GM19397 (cell line): Measurements from ENCODE around the gene MARCOL.
"Not testable (repeated sequence)": the region's sequence is repeated elsewhere in the genome, so short reads cannot be mapped to it uniquely, and the experiment has no call there.

Source experiments
- ATAC-seq: cut with Tn5 transposase; IDR thresholded peaks from one replicate; pipeline ENCODE4 v1.9.1; 2021; ENCODE audit warnings: mild to moderate bottlenecking, moderate library complexity; ENCODE audit not compliant: unreplicated experiment

MARCOL gene

DNA sequence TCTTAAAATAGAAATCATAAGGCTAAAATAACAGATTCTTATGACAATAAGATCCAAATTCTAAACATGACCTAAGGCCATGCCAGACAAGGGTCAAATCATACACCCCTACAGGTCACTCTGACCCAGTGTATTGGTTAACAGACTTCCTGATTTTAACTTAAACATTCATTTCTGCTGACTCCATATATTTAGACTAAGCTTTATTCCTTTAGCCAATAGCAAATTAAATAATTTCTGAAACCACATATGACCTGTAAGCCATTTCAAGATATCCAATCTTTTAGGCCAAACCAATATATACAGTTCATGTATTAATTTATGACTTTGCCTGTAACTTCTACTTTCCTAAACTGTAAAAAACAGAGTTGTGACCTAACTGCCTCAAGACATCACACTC is 22.9 kb downstream of the MARCOL start:
- no peak for ATAC-seq

- no peak for ATAC-seq
Measured at GRCh38 chr5:148267962-148268361, 29.6 kb downstream of the MARCOL start.

DNA sequence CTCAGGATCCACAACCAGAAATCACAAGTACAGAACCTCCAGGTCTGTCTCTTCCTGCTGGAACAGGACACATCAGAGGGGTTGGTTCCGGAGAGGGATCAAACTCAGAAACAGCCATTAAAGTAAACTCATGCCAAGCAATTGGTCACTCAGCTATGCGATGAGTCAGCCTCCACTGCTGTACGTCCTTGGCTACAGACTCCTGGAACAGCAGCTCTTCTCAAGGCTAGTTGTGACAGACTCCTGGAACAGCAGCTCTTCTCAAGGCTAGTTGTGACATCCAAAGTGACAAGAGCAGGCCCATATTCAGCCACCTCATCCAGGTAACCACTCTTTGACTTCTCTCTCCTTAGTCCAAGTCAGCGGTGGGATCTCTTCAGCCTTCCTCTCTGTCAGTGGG is 30.2 kb downstream of the MARCOL start, which contains the start of gene SPINK13:
Gene SPINK13 (plus strand): TSS at position 229 of the 400 bp plus-strand sequence. CDS start 1,279 bp downstream, outside the sequence.
- ATAC-seq: no peak

DNA sequence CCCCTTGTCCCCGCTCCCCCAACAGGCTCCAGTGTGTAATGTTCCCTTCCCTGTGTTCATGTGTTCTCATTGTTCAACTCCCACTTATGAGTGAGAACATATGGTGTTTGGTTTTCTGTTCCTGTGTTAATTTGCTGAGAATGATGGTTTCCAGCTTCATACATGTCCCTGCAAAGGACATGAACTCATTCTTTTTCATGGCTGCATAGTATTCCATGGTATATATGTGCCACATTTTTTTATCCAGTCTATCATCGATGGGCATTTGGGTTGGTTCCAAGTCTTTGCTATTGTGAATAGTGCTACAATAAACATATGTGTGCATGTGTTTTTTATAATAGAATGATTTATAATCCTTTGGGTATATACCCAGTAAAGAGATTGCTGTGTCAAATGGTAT is 36.8 kb downstream of the MARCOL start:
- not testable (repeated sequence) for ATAC-seq

- not testable (repeated sequence) for ATAC-seq
Measured at GRCh38 chr5:148280893-148281292, 42.6 kb downstream of the MARCOL start.

- ATAC-seq: not testable (repeated sequence)
Measured at GRCh38 chr5:148281336-148281735, 43.0 kb downstream of the MARCOL start.

- no peak for ATAC-seq
Measured at GRCh38 chr5:148290271-148291195, 52.2 kb downstream of the MARCOL start.
